A549 treated with CORT108297 at 1 μM for 4 hours (cell line): ENCODE measurements around the gene KLK8. TPM values are rescaled to one million over a fixed set of nuclear protein-coding genes. Genes with fewer than 3 reads are reported as not detected.

Experiments used
- total RNA-seq: library from RNA; stranded (reverse); fragments of 200-300 nt; extraction: Qiagen RNA extraction; gene quantifications from 5 replicates; pipeline ENCODE4 v1.2.3, GENCODE V29; 2022

The KLK8 gene, protein sequence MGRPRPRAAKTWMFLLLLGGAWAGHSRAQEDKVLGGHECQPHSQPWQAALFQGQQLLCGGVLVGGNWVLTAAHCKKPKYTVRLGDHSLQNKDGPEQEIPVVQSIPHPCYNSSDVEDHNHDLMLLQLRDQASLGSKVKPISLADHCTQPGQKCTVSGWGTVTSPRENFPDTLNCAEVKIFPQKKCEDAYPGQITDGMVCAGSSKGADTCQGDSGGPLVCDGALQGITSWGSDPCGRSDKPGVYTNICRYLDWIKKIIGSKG
- not detected in 5 replicates for total RNA-seq

DNA sequence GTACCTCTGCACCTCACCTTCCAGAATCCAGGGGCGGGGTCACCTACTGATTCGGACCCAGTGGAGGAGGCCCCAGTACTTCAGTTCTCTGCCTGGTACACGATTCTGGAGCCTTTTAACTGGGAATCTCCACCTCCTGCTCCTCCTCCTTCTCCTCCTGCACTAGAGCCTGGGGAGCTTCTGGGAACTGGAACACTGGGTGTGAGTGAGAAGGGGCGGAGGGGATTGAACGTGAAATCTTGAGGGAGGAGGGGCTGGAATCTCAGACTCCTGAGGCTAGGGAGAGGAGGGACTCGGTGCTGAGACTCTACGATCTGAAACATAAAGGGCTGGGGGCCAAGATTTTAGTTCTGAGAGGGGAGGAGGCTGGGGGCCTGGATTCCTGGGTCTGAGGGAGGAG, at the start of gene KLK8:
KLK8 (minus strand) TSS at position 90 of the 400 bp plus-strand sequence. CDS start 437 bp downstream, outside the sequence.

DNA sequence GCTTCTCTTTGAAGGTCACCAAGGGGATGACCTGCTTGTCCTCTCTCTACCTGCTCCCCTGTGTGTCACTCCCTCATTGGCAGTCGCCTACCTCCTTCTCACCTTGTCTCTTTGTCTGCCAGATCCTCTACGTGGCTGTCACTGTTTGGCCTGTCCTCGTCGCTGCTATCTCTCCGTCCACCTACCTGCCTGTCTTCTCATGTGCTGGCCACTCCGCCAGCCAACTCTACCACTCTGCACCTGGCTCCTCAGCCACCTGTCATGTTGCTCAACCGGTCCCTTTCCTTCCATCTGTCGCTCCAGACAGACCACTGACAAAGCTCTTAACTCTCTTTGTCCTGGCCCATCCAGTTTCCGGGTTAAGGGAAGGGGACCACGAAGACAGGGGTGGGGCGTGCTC, 33.3 kb upstream of the KLK8 start, which contains the start of gene KLK12:
KLK12 (minus strand) TSS at position 299 of the 400 bp plus-strand sequence. CDS start 381 bp downstream, outside the sequence.

DNA sequence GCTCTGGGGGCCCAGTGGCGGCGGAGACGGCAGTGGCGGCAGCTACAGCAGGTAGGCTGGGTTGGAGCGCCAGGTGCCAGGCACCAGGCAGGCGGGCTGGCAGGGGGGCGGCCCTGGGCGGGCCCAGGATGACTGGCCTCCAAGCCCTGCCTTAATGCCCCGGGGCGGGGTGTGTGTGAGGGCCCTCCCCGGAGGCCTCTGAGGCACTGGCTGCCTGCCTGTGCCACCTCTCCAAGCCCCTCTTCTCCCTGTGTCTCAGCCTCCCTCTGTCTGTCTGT, 25.1 kb upstream of the KLK8 start, which contains the start of gene KLK11:
KLK11 (minus strand) TSS at position 63 of the 278 bp plus-strand sequence. CDS start 985 bp downstream, outside the sequence.

GRCh38 chr19:51019544-51019925, 18.1 kb upstream of the KLK8 start, which contains the start of gene KLK10:
TSS of gene KLK10 (minus strand) at chr19:51019709. CDS start at chr19:51019130, 579 bp downstream.

GRCh38 chr19:50983625-50984292, 17.6 kb downstream of the KLK8 start, which contains the start of gene KLK7:
TSS of gene KLK7 (minus strand) at chr19:50983917. CDS start at chr19:50982399, 1,518 bp downstream.

DNA sequence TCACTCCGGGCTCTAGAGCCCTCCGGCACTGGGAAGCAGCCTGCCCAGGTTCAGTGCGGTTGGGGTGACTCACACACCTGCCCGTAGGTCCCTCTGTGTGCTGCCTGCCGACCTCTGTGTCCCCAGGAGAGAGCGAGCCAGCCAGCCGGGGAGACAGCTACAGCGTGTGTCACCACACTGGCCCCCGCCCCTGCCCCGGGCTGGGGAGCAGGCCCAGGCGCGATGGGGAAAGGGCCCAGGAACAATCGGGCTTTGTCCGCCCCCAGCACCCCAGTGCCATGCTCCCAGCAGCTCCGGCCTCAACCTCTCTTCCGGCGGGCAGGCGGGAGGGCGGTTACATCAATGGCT, 32.0 kb downstream of the KLK8 start, which contains the start of gene KLK6:
KLK6 (minus strand) TSS at position 179 of the 348 bp plus-strand sequence. CDS start 1,487 bp downstream, outside the sequence.

DNA sequence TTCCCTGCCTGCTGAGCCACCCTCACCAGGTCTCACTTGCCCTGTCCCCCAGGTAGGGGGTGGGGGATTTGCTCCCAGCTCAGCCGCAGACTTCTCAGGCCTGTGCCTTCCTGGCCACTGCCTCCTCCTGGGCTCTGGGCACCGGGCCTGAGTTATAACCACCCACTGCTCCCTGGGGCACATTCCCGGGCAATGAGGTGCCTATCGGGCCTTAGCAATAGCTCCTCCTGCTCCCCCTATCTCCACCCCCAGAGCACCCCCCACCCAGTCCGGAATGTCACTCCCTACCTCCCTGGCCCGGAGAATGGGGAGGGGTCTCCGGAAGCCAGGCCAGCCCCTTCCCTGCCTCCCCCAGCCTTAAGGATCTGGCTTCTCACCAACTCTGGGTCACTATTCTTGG, 48.5 kb downstream of the KLK8 start, which contains the start of gene KLK5:
KLK5 (minus strand) TSS at position 129 of the 400 bp plus-strand sequence. CDS start 381 bp downstream, outside the sequence.

Other genes starting within 250 kb of the KLK8 start
- not detected in 5 replicates for gene GPR32, start 231.1 kb downstream of the KLK8 start, total RNA-seq
- gene ACP4, start 211.2 kb downstream of the KLK8 start, total RNA-seq: not detected in 5 replicates
- 0.13 to 0.29 TPM (median 0.20 TPM) in 4 of 5 replicates, not detected in the other for gene KLK1, start 177.8 kb downstream of the KLK8 start, total RNA-seq
- gene KLK15, start 168.0 kb downstream of the KLK8 start, total RNA-seq: not detected in 5 replicates
- not detected in 5 replicates for gene KLK3, start 146.7 kb downstream of the KLK8 start, total RNA-seq
- 0.08 to 0.17 TPM (median 0.15 TPM) in 3 of 5 replicates, not detected in the others for gene KLK2, start 128.2 kb downstream of the KLK8 start, total RNA-seq
- 0.08 to 0.39 TPM (median 0.11 TPM) in 5 replicates for gene KLK4, start 90.2 kb downstream of the KLK8 start, total RNA-seq
- not detected in 5 replicates for gene KLK5, start 48.6 kb downstream of the KLK8 start, total RNA-seq
- 0.16 to 0.50 TPM (median 0.23 TPM) in 5 replicates for gene KLK6, start 32.0 kb downstream of the KLK8 start, total RNA-seq
- 0.06 to 0.07 TPM in 2 of 5 replicates, not detected in the others for gene KLK7, start 17.7 kb downstream of the KLK8 start, total RNA-seq
- gene KLK10, start 18.1 kb upstream of the KLK8 start, total RNA-seq: 0.25 to 0.60 TPM (median 0.28 TPM) in 5 replicates
- 0.07 TPM in 1 of 5 replicates, not detected in the others for gene KLK11, start 25.0 kb upstream of the KLK8 start, total RNA-seq
- gene KLK12, start 33.4 kb upstream of the KLK8 start, total RNA-seq: not detected in 5 replicates
- gene KLK13, start 63.5 kb upstream of the KLK8 start, total RNA-seq: 0.09 TPM in 1 of 5 replicates, not detected in the others
- gene KLK14, start 81.3 kb upstream of the KLK8 start, total RNA-seq: 0.35 to 0.44 TPM (median 0.39 TPM) in 5 replicates
- 5.0 to 16.2 TPM (median 14.7 TPM) in 5 replicates for gene CTU1, start 106.8 kb upstream of the KLK8 start, total RNA-seq
- not detected in 5 replicates for gene SIGLEC9, start 123.3 kb upstream of the KLK8 start, total RNA-seq
- gene SIGLEC7, start 140.7 kb upstream of the KLK8 start, total RNA-seq: not detected in 5 replicates
- gene CD33, start 223.5 kb upstream of the KLK8 start, total RNA-seq: 0.44 TPM in 1 of 5 replicates, not detected in the others
- gene SIGLECL1, start 249.5 kb upstream of the KLK8 start, total RNA-seq: not detected in 5 replicates